Hematopoietic multipotent progenitor cell treated with erythropoietin and hydrocortisone succinate and interleukin-3 and kit ligand, for 15 days (in vitro differentiated cells): ENCODE results near the gene MMAB.

Experiments
- DNase-seq: peaks from one replicate; pipeline ENCODE4 v3.0.0-alpha.2; 2015; ENCODE audit warnings: low spot score

Gene MMAB

GRCh38 chr12:109512608-109513007 lies 60.7 kb downstream of the MMAB start:
- DNase-seq: no peak

- no peak for DNase-seq
Observed at GRCh38 chr12:109510196-109510595, 63.1 kb downstream of the MMAB start.

GRCh38 chr12:109504068-109504467 lies 69.2 kb downstream of the MMAB start:
- no peak for DNase-seq
